HCT116 (cell line): ENCODE measurements around the gene COL4A4. TPM values are rescaled to one million over a fixed set of nuclear protein-coding genes. Genes with fewer than 3 reads are reported as not detected.

Source experiments
- ATAC-seq: fragments of 200-7000 bp; cut with Tn5 transposase; 2 replicates; pipeline ENCODE4 v1.9.1; 2020; ENCODE audit warnings: mild to moderate bottlenecking, moderate library complexity
- BruUV-seq: library from RNA; stranded (reverse); fragments of 400-500 nt; replicated peaks from 2 replicates; lab custom pipeline; 2021; lab: Mats Ljungman, UMichigan
- CTCF ChIA-PET: fragments of 300-600 bp; sonication (Branson Sonifier 250); formaldehyde crosslinking; loops from one replicate; lab custom pipeline; 2021; ENCODE audit warnings: antibody characterized with exemption; lab: Charles Lee
- POLR2A ChIA-PET: fragments of 300-600, 350-600 bp; sonication (Branson Sonifier 250); formaldehyde crosslinking; loops from one replicate; lab custom pipeline; 2021; ENCODE audit warnings: antibody characterized with exemption; lab: Charles Lee
- RAD21 ChIA-PET, 2 experiments: fragments of 300-600 bp; sonication (Branson Sonifier 250); formaldehyde crosslinking; loops; one replicate each; lab custom pipeline; 2023; ENCODE audit warnings: low total read pairs in 2 of 2; ENCODE audit not compliant: uncharacterized antibody in 2 of 2, unreplicated experiment in 2 of 2, low non-redundant PET in 1 of 2; lab: Charles Lee
- DNase-seq: peaks from one replicate; pipeline ENCODE4 v3.0.0-alpha.2; 2010; ENCODE audit warnings: low read depth, low spot score
- H2AFZ ChIP-seq: fragments of 200-600 bp; shearing (Covaris generic), sonication (generic); 2 replicates; pipeline ENCODE4 v1.6.1; 2017; ENCODE audit warnings: low read depth, mixed run types, mixed read lengths, antibody characterized with exemption, low read length; ENCODE audit not compliant: poor library complexity, severe bottlenecking
- H3K27ac ChIP-seq: 2 replicates; pipeline ENCODE4 v1.5.1; 2012; ENCODE audit warnings: low read depth, low read length
- H3K27me3 ChIP-seq: fragments of 200-600 bp; sonication (generic); 2 replicates; pipeline ENCODE4 v1.6.1; 2016; ENCODE audit warnings: mixed run types, low read length, mixed read lengths; ENCODE audit not compliant: insufficient read depth
- H3K36me3 ChIP-seq, 2 experiments: fragments of 200-500 bp in 1 of 2; fragments of 200-600 bp in 1 of 2; sonication (Bioruptor generic) in 1 of 2; sonication (generic) in 1 of 2; 2 replicates each; pipeline versions ENCODE4 v1.5.1 to v1.6.1; 2014 to 2016; ENCODE audit warnings: low read length in 2 of 2, inconsistent platforms in 1 of 2, mixed read lengths in 1 of 2, mixed run types in 1 of 2; ENCODE audit not compliant: insufficient read depth in 2 of 2, control insufficient read depth in 1 of 2
- H3K4me1 ChIP-seq, 2 experiments: fragments of 200-600 bp in 1 of 2; sonication (generic) in 1 of 2; 2 replicates each; pipeline versions ENCODE4 v1.5.1 to v1.6.1; 2012 to 2017; ENCODE audit warnings: low read length in 2 of 2, inconsistent platforms in 1 of 2, mild to moderate bottlenecking in 1 of 2, mixed read lengths in 1 of 2, mixed run types in 1 of 2, moderate library complexity in 1 of 2; ENCODE audit not compliant: insufficient read depth in 2 of 2, control insufficient read depth in 1 of 2
- H3K4me2 ChIP-seq: fragments of 200-600 bp; sonication (generic); 2 replicates; pipeline ENCODE4 v1.6.1; 2017; ENCODE audit warnings: mixed run types, low read length, mixed read lengths
- H3K4me3 ChIP-seq, 2 experiments: fragments of 200-600 bp in 1 of 2; sonication (generic) in 1 of 2; replicated peaks in 1 of 2; 2 replicates each; pipeline ENCODE4 v1.5.1; 2011 to 2016; ENCODE audit warnings: low read length in 2 of 2, control low read depth in 1 of 2, low read depth in 1 of 2, mild to moderate bottlenecking in 1 of 2, mixed read lengths in 1 of 2, mixed run types in 1 of 2
- H3K79me2 ChIP-seq: fragments of 200-600 bp; sonication (generic); 2 replicates; pipeline ENCODE4 v1.6.1; 2017; ENCODE audit warnings: mild to moderate bottlenecking, mixed run types, low read length, moderate library complexity, mixed read lengths; ENCODE audit not compliant: insufficient read depth
- H3K9ac ChIP-seq: fragments of 200-600 bp; sonication (generic); 2 replicates; pipeline ENCODE4 v1.6.1; 2016; ENCODE audit warnings: low read length, mixed read lengths
- H3K9me2 ChIP-seq: fragments of 200-600 bp; sonication (generic), shearing (Covaris generic); 2 replicates; pipeline ENCODE4 v1.6.1; 2017; ENCODE audit warnings: mixed run types, mild to moderate bottlenecking, moderate library complexity; ENCODE audit not compliant: insufficient read depth
- H3K9me3 ChIP-seq, 2 experiments: fragments of 200-500 bp in 1 of 2; fragments of 200-600 bp in 1 of 2; sonication (Bioruptor generic) in 1 of 2; sonication (generic) in 1 of 2; 2 replicates each; pipeline ENCODE4 v1.6.1; 2014 to 2017; ENCODE audit warnings: low read length in 2 of 2, mixed read lengths in 2 of 2, inconsistent platforms in 1 of 2, low read depth in 1 of 2, mild to moderate bottlenecking in 1 of 2, mixed run types in 1 of 2, moderate library complexity in 1 of 2; ENCODE audit not compliant: control insufficient read depth in 1 of 2, insufficient read depth in 1 of 2
- H4K20me1 ChIP-seq: fragments of 200-600 bp; sonication (generic), shearing (Covaris generic); 2 replicates; pipeline ENCODE4 v1.6.1; 2017; ENCODE audit warnings: mixed run types, mild to moderate bottlenecking, moderate library complexity; ENCODE audit not compliant: insufficient read depth
- CBX3 ChIP-seq: IDR thresholded peaks from 2 replicates; pipeline ENCODE4 v1.6.1; 2012; ENCODE audit warnings: low read depth
- CEBPB ChIP-seq: IDR thresholded peaks from 2 replicates; pipeline ENCODE4 v1.6.1; 2012; ENCODE audit warnings: low read depth
- EGR1 ChIP-seq: IDR thresholded peaks from 2 replicates; pipeline ENCODE4 v1.6.1; 2012; ENCODE audit warnings: low read depth
- EZH2 ChIP-seq: fragments of 200-600 bp; sonication (generic); IDR thresholded peaks from 2 replicates; pipeline ENCODE4 v1.6.1; 2017; ENCODE audit warnings: antibody characterized with exemption, mixed run types
- EZH2phosphoT487 ChIP-seq: fragments of 200-600 bp; IDR thresholded peaks from 2 replicates; pipeline ENCODE4 v1.6.1; 2018; ENCODE audit warnings: antibody characterized with exemption, borderline replicate concordance
- JUND ChIP-seq: IDR thresholded peaks from 2 replicates; pipeline ENCODE4 v1.6.1; 2012
- POLR2A ChIP-seq: IDR thresholded peaks from 2 replicates; pipeline ENCODE4 v1.7.0; 2011; ENCODE audit warnings: borderline replicate concordance; ENCODE audit not compliant: insufficient read depth, insufficient read length; ENCODE audit errors: extremely low read depth
- POLR2AphosphoS5 ChIP-seq: IDR thresholded peaks from 2 replicates; pipeline ENCODE4 v1.6.1; 2011; ENCODE audit warnings: mild to moderate bottlenecking, low read depth, low read length, moderate library complexity
- RAD21 ChIP-seq: IDR thresholded peaks from 2 replicates; pipeline ENCODE4 v1.6.1; 2012; ENCODE audit warnings: low read depth, mild to moderate bottlenecking
- SIN3A ChIP-seq: IDR thresholded peaks from 2 replicates; pipeline ENCODE4 v1.6.1; 2012; ENCODE audit warnings: low read depth
- SP1 ChIP-seq: IDR thresholded peaks from 2 replicates; pipeline ENCODE4 v1.6.1; 2012; ENCODE audit warnings: low read depth
- SRF ChIP-seq: IDR thresholded peaks from 2 replicates; pipeline ENCODE4 v1.6.1; 2012; ENCODE audit warnings: low read depth
- TCF7L2 ChIP-seq: IDR thresholded peaks from 2 replicates; pipeline ENCODE4 v1.7.0; 2011; ENCODE audit warnings: borderline replicate concordance, inconsistent platforms; ENCODE audit not compliant: insufficient read depth, insufficient read length; ENCODE audit errors: extremely low read depth
- YY1 ChIP-seq: IDR thresholded peaks from 2 replicates; pipeline ENCODE4 v1.6.1; 2011; ENCODE audit warnings: low read length, low read depth, moderate library complexity, mild to moderate bottlenecking; ENCODE audit not compliant: insufficient replicate concordance; ENCODE audit errors: extremely low read depth
- ZFX ChIP-seq: fragments of 450-650 bp; IDR thresholded peaks from 2 replicates; pipeline ENCODE4 v1.6.1; 2017
- ZNF274 ChIP-seq: fragments of 200-500 bp; sonication (Bioruptor generic); IDR thresholded peaks from 2 replicates; pipeline ENCODE4 v1.6.1; 2014; ENCODE audit warnings: mild to moderate bottlenecking, low read depth, low read length, inconsistent platforms
- intact Hi-C: fragments of 100-400 bp; cut with micrococcal nuclease; formaldehyde crosslinking; loops from 2 replicates; pipeline ENCODE4 v1.10.0; 2022
- total RNA-seq: library from RNA; stranded (reverse); gene quantifications from one replicate; pipeline ENCODE4 v1.2.1, GENCODE V29; 2021; ENCODE audit not compliant: unreplicated experiment
- TF ChIP-seq, protein P1 (sequence below): IDR thresholded peaks from 2 replicates; pipeline ENCODE4 v1.6.1; 2011; ENCODE audit warnings: mild to moderate bottlenecking, low read length, moderate library complexity; ENCODE audit not compliant: insufficient replicate concordance; ENCODE audit errors: extremely low read depth

COL4A4 gene
- total RNA-seq, 1 experiment from 2014 or later = 5.9 TPM

DNA sequence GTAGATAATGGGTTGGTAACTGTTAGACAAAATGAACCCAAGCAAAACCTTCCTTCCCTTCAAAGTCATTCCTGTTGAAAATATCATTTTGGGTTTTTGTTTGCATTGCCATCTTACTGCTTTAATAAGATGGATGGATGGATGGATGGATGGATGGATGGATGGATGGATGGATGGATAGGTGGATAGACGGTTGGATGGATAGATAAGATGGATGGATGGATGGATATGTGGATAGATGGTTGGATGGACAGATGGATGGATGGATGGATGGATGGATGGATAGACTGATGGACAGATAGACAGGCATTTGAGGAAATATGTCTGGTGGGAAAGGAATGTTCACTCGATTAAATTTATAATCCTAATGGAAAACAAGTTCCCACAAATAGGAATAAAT, 133.2 kb downstream of the COL4A4 start:
- ATAC-seq = no peak
- Histone ChIP-seq H3K9me2 (no peaks in the 10 kb centered on the region), H3K4me3 (no peak overlapping the region), H3K27ac (no peak overlapping the region)
- no peak for TF ChIP-seq CBX3
- TF ChIP-seq SP1 = no peak
- TF ChIP-seq SRF = no peak
- TF ChIP-seq EZH2 = no peak
- TF ChIP-seq, protein P1, sequence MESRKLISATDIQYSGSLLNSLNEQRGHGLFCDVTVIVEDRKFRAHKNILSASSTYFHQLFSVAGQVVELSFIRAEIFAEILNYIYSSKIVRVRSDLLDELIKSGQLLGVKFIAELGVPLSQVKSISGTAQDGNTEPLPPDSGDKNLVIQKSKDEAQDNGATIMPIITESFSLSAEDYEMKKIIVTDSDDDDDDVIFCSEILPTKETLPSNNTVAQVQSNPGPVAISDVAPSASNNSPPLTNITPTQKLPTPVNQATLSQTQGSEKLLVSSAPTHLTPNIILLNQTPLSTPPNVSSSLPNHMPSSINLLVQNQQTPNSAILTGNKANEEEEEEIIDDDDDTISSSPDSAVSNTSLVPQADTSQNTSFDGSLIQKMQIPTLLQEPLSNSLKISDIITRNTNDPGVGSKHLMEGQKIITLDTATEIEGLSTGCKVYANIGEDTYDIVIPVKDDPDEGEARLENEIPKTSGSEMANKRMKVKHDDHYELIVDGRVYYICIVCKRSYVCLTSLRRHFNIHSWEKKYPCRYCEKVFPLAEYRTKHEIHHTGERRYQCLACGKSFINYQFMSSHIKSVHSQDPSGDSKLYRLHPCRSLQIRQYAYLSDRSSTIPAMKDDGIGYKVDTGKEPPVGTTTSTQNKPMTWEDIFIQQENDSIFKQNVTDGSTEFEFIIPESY = no peak
- no peak for TF ChIP-seq EZH2phosphoT487
- no peak for TF ChIP-seq SIN3A
- TF ChIP-seq, all 23 proteins: peak for 0
- no TSS peak for BruUV-seq
- POLR2A ChIA-PET = no interaction called here
- RAD21 ChIA-PET = no interaction called here
- no peaks in the 10 kb centered on the region for H3K36me3 ChIP-seq
- DNase-seq = no peak
- no peaks in the 10 kb centered on the region for H3K79me2 ChIP-seq
- no peak overlapping the region for H3K4me2 ChIP-seq
- H2AFZ ChIP-seq = no peak overlapping the region
- H3K27me3 ChIP-seq = no peaks in the 10 kb centered on the region
- CTCF ChIA-PET = no interaction called here
- no peaks in the 10 kb centered on the region for H3K4me1 ChIP-seq
- H4K20me1 ChIP-seq = no peaks in the 10 kb centered on the region
- no peak overlapping the region for H3K9ac ChIP-seq
- intact Hi-C loops = loop anchor here (10.0 kb wide), 1 partner anchor 204 kb away; no protein-coding TSS in a partner anchor
- no peaks in the 10 kb centered on the region for H3K9me3 ChIP-seq

DNA sequence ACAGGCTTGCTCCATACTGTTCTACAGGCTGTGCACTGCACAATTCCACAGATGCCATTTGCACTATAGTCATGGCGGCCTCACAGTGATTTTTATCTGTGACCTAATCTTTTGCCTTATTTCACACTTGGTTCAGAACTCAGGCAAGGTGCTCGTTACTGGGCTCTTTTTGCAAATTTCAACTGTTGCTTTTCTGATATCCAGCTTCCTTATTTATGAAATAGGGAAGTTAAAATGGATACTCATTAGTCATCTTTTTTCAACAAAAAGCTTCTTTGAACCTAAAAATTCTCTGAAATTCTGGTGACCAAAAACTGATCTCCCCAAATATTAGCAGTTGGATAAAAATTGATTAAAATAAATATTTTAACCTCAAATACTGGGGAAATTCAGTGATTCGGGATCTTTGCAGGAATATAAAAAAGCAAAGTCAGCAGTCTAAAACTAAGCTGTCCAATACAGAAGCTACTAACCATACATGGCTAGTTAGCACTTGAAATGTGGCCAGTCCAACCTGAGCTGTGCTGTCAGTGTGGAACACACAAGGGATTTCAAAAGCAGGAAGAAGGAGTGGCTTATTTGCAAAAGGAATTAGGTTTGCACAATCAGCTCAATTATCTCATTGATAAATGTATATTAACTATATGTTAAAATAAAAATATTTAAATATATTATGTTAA, 134.4 kb downstream of the COL4A4 start:
- intact Hi-C loops = loop anchor here (10.0 kb wide), 1 partner anchor 205 kb away; no protein-coding TSS in a partner anchor
- Histone ChIP-seq H4K20me1 (no peaks in the 10 kb centered on the region), H3K9me3 (no peaks in the 10 kb centered on the region), H3K9ac (no peak overlapping the region), H3K4me2 (no peak overlapping the region), H3K27me3 (no peaks in the 10 kb centered on the region), H3K4me1 (no peaks in the 10 kb centered on the region), H3K4me3 (no peak overlapping the region), H3K9me2 (no peaks in the 10 kb centered on the region), H2AFZ (no peak overlapping the region), H3K79me2 (no peaks in the 10 kb centered on the region), H3K36me3 (no peaks in the 10 kb centered on the region), H3K27ac (no peak overlapping the region)
- no TSS peak for BruUV-seq
- CTCF ChIA-PET = interaction anchor here (0.6 kb wide), 1 partner anchor 329 kb away, joined by 7 read pairs; no protein-coding TSS in a partner anchor
- DNase-seq (no peak), ATAC-seq (no peak)
- POLR2A ChIA-PET = no interaction called here
- RAD21 ChIA-PET = no interaction called here
- TF ChIP-seq CEBPB (no peak), EGR1 (no peak), TCF7L2 (no peak), SP1 (no peak), SRF (no peak), EZH2phosphoT487 (no peak), POLR2AphosphoS5 (no peak), JUND (no peak), POLR2A (no peak), RAD21 (no peak), YY1 (no peak), ZNF274 (no peak), ZFX (no peak)
- TF ChIP-seq, protein P1 = no peak
